ENCODE measurements around the gene ABCA1.

- TF ChIP-seq RCOR1 (conservative IDR thresholded peaks at IDR 0.05; ENCODE audit: low read depth, low read length) (no peak), IRF3 (IDR thresholded peaks at IDR 0.05) (no peak), ZNF274 (IDR thresholded peaks at IDR 0.05; ENCODE audit: insufficient read depth, insufficient read length) (no peak), DPF2 (IDR thresholded peaks at IDR 0.05) (no peak), TCF7 (IDR thresholded peaks at IDR 0.05; ENCODE audit: borderline replicate concordance) (no peak), GABPA (IDR thresholded peaks at IDR 0.05; ENCODE audit: low read depth) (no peak), SIN3A (IDR thresholded peaks at IDR 0.05; ENCODE audit: low read depth, low read length) (no peak), CBX3 (IDR thresholded peaks at IDR 0.05; ENCODE audit: borderline replicate concordance, low read depth) (no peak), CTCF (IDR thresholded peaks at IDR 0.05 in 2 of 3, conservative IDR thresholded peaks at IDR 0.05 in 1 of 3; ENCODE audit: control insufficient read depth in 2 of 3, extremely low read depth in 1 of 3, insufficient read depth in 1 of 3, low read depth in 3 of 3, low read length in 3 of 3) (no peak), NFYB (IDR thresholded peaks at IDR 0.05; ENCODE audit: insufficient read depth, low read depth, low read length) (no peak), TAF1 (IDR thresholded peaks at IDR 0.05; ENCODE audit: borderline replicate concordance, low read depth, low read length) (no peak), BCL11A (IDR thresholded peaks at IDR 0.05; ENCODE audit: low read depth, low read length) (no peak), SRF (IDR thresholded peaks at IDR 0.05; ENCODE audit: low read depth in 2 of 2, low read length in 2 of 2) (no peak), PKNOX1 (IDR thresholded peaks at IDR 0.05) (no peak)
Measured at GRCh38 chr9:104944356-104944755, 16.4 kb upstream of the ABCA1 start.
